ENCODE measurements around the gene JADE1.

DNA sequence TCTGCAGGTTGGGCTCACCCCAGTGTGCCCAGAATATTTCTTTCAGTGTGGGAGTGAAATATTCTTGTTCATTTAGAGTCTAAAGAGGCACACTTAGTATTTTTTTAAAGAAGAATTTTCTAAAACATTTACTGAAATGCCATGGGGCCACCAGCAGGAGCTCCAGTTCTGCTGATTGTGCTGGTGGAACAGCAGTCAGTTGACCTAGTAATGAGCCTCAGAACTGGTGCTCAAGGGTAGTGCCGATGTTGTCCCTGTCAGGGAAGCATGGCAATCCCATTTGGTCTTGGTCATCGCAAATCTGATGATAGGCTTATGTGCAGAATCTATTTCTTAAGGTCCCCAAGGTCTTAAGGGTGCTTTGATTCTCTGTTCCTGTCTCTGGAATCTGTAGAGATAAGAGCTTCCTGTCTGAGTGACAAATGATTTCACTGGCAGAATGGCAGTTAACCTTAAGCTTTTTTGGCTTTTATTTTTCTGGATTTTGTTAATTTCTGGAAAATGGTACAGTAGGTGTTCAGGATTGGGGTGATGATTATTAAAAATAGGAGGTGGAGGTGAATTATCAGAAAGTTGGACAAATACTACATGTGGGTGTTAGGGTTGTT lies 31.3 kb downstream of the JADE1 start:
- TF ChIP-seq EZH2 (IDR thresholded peaks at IDR 0.05; ENCODE audit: insufficient read depth, poor library complexity, severe bottlenecking), result no peak
- TF ChIP-seq EZH2phosphoT487 (IDR thresholded peaks at IDR 0.05; ENCODE audit: insufficient read depth, low read depth), result no peak
